Measurements from ENCODE around the gene ADSL. TPM values are rescaled to one million over a fixed set of nuclear protein-coding genes. Genes with fewer than 3 reads are reported as not detected.

The ADSL gene
- total RNA-seq, 1 experiment from 2014 or later, result 120 TPM

DNA sequence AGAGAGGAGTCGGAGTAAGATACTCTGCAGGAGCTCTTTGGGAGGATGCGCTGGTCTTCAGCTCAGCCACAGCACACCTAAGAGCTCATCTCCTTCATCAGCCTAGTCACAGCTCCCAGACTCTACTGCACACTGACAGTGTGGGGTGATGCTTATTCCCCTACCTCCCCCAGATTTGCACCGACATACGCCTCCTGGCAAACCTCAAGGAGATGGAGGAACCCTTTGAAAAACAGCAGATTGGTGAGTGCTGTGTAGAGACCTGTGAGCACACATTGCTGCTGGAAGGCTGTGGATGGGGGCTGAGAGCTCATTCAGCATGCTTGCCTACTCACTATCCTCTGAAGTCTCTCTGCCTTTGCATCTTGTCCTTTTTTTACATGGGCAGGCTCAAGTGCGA is 14.8 kb downstream of the ADSL start:
- Mint-ChIP-seq H3K36me3 (ENCODE audit: insufficient read depth, unreplicated experiment) (peaks cover 91% of the 10 kb centered on the region), H3K9me3 (ENCODE audit: unreplicated experiment) (no peaks in the 10 kb centered on the region), H3K27ac (ENCODE audit: unreplicated experiment) (no peak overlapping the region), H3K4me3 (ENCODE audit: unreplicated experiment) (no peak overlapping the region), H3K27me3 (ENCODE audit: insufficient read depth, unreplicated experiment) (no peaks in the 10 kb centered on the region), H3K4me1 (ENCODE audit: low read depth, unreplicated experiment) (no peaks in the 10 kb centered on the region)
- Histone ChIP-seq H3K9me3 (no peaks in the 10 kb centered on the region), H3K4me1 (no peaks in the 10 kb centered on the region), H3K4me3 (ENCODE audit: low read depth, low read length) (no peak overlapping the region), H3K36me3 (ENCODE audit: control insufficient read depth, insufficient read depth, low read length) (no peaks in the 10 kb centered on the region), H3K27me3 (replicated peaks; ENCODE audit: control insufficient read depth, insufficient read depth, low read length) (no peaks in the 10 kb centered on the region)
- DNase-seq, result no peak
- TF ChIP-seq, protein P1, sequence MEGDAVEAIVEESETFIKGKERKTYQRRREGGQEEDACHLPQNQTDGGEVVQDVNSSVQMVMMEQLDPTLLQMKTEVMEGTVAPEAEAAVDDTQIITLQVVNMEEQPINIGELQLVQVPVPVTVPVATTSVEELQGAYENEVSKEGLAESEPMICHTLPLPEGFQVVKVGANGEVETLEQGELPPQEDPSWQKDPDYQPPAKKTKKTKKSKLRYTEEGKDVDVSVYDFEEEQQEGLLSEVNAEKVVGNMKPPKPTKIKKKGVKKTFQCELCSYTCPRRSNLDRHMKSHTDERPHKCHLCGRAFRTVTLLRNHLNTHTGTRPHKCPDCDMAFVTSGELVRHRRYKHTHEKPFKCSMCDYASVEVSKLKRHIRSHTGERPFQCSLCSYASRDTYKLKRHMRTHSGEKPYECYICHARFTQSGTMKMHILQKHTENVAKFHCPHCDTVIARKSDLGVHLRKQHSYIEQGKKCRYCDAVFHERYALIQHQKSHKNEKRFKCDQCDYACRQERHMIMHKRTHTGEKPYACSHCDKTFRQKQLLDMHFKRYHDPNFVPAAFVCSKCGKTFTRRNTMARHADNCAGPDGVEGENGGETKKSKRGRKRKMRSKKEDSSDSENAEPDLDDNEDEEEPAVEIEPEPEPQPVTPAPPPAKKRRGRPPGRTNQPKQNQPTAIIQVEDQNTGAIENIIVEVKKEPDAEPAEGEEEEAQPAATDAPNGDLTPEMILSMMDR (IDR thresholded peaks at IDR 0.05; ENCODE audit: insufficient read depth in 1 of 2, low read depth in 1 of 2, low read length in 1 of 2, severe bottlenecking in 1 of 2, unreplicated experiment in 1 of 2), result no peak
- BruUV-seq (replicated peaks), result no TSS peak
- ChIA-PET CTCF (no interaction called here), POLR2A (no interaction called here)
- intact Hi-C loops (cut with micrococcal nuclease; ENCODE audit: unreplicated experiment), result no loop called here

DNA sequence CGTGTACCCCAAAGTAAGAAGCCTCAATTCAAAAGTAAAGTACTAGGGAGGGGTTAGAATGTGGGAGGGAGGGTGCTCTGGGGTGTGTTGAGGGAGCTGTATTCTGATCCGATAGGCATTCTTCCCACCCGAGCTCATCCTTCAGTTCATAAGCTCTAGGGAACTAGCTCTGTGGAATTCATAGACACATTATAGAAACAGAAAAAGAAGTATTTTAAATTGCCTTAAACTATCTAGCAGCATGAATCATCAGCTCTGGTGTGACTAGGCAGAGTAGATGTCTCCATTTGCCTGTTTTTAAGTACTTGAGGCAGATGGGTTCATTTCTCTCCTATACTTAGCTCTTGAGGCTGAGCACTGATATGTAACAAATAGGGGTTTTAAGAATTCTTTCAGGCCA is 16.8 kb downstream of the ADSL start:
- H3K4me3 Mint-ChIP-seq (ENCODE audit: unreplicated experiment), result no peak overlapping the region
- no peak overlapping the region for H3K27ac Mint-ChIP-seq (ENCODE audit: unreplicated experiment)
- TF ChIP-seq, protein P1 (IDR thresholded peaks at IDR 0.05; ENCODE audit: insufficient read depth in 1 of 2, low read depth in 1 of 2, low read length in 1 of 2, severe bottlenecking in 1 of 2, unreplicated experiment in 1 of 2), result no peak
- Histone ChIP-seq H3K36me3 (ENCODE audit: control insufficient read depth, insufficient read depth, low read length) (no peaks in the 10 kb centered on the region), H3K4me3 (ENCODE audit: low read depth, low read length) (no peak overlapping the region), H3K27me3 (replicated peaks; ENCODE audit: control insufficient read depth, insufficient read depth, low read length) (no peaks in the 10 kb centered on the region), H3K4me1 (no peaks in the 10 kb centered on the region), H3K9me3 (no peaks in the 10 kb centered on the region)
- no peaks in the 10 kb centered on the region for H3K27me3 Mint-ChIP-seq (ENCODE audit: insufficient read depth, unreplicated experiment)
- DNase-seq, result no peak
- no peaks in the 10 kb centered on the region for H3K4me1 Mint-ChIP-seq (ENCODE audit: low read depth, unreplicated experiment)
- no peaks in the 10 kb centered on the region for H3K9me3 Mint-ChIP-seq (ENCODE audit: unreplicated experiment)
- ChIA-PET POLR2A (no interaction called here), CTCF (no interaction called here)
- intact Hi-C loops (cut with micrococcal nuclease; ENCODE audit: unreplicated experiment), result no loop called here
- H3K36me3 Mint-ChIP-seq (ENCODE audit: insufficient read depth, unreplicated experiment), result peaks cover 82% of the 10 kb centered on the region
- BruUV-seq (replicated peaks), result no TSS peak

DNA sequence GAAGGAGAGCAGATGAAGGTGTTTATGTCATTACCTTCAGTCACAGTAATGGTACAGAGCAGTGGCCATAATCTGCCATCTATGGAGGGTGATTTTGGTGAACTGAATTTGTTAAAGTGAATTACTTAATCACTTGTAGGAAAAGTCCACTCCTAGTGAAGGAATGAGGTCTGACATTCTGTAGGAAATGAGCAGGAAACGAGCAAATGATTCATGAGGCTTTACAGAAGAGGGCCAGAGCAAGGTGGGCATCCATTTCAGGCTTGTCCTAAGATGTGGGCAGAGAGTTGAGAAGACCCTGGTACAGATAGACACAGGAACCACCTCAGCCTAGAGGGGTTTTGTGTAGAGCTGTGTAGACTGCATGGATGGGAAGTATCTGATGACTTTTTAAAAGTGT is 18.1 kb downstream of the ADSL start:
- no peak for DNase-seq
- H3K27me3 Mint-ChIP-seq (ENCODE audit: insufficient read depth, unreplicated experiment), result no peaks in the 10 kb centered on the region
- Histone ChIP-seq H3K4me3 (ENCODE audit: low read depth, low read length) (no peak overlapping the region), H3K4me1 (no peaks in the 10 kb centered on the region), H3K9me3 (no peaks in the 10 kb centered on the region), H3K36me3 (ENCODE audit: control insufficient read depth, insufficient read depth, low read length) (no peaks in the 10 kb centered on the region), H3K27me3 (replicated peaks; ENCODE audit: control insufficient read depth, insufficient read depth, low read length) (no peaks in the 10 kb centered on the region)
- no peaks in the 10 kb centered on the region for H3K9me3 Mint-ChIP-seq (ENCODE audit: unreplicated experiment)
- H3K27ac Mint-ChIP-seq (ENCODE audit: unreplicated experiment), result no peak overlapping the region
- peaks cover 70% of the 10 kb centered on the region for H3K36me3 Mint-ChIP-seq (ENCODE audit: insufficient read depth, unreplicated experiment)
- no peak overlapping the region for H3K4me3 Mint-ChIP-seq (ENCODE audit: unreplicated experiment)
- no peaks in the 10 kb centered on the region for H3K4me1 Mint-ChIP-seq (ENCODE audit: low read depth, unreplicated experiment)
- CTCF ChIA-PET, result no interaction called here
- intact Hi-C loops (cut with micrococcal nuclease; ENCODE audit: unreplicated experiment), result no loop called here
- POLR2A ChIA-PET, result no interaction called here
- BruUV-seq (replicated peaks), result no TSS peak
- TF ChIP-seq, protein P1 (IDR thresholded peaks at IDR 0.05; ENCODE audit: insufficient read depth in 1 of 2, low read depth in 1 of 2, low read length in 1 of 2, severe bottlenecking in 1 of 2, unreplicated experiment in 1 of 2), result no peak
